K562 (cell line): ENCODE data around the gene TMSB10. TPM values are rescaled to one million over a fixed set of nuclear protein-coding genes. Genes with fewer than 3 reads are reported as not detected.

Experiments used
- CHD1 ChIP-seq: fragments of 200-600 bp; sonication (generic); IDR thresholded peaks from one replicate; pipeline ENCODE4 v1.6.1; 2012; ENCODE audit warnings: mild to moderate bottlenecking, moderate library complexity, low read length, inconsistent platforms
- FOXA3 ChIP-seq, 2 experiments: fragments of 450-650 bp in 1 of 2; sonication (generic) in 1 of 2; formaldehyde crosslinking; IDR thresholded peaks in 1 of 2; conservative IDR thresholded peaks in 1 of 2; 2 replicates each; pipeline versions ENCODE4 v1.4.0 to v1.8.0; 2020 to 2022; ENCODE audit warnings: mild to moderate bottlenecking in 2 of 2, missing genetic modification reagents in 1 of 2
- HOXB6 ChIP-seq: fragments of 250-450 bp; sonication (Bioruptor Pico); IDR thresholded peaks from 2 replicates; pipeline ENCODE4 v1.5.1; 2022; ENCODE audit warnings: mild to moderate bottlenecking, borderline replicate concordance
- MEF2D ChIP-seq: conservative IDR thresholded peaks from 2 replicates; pipeline ENCODE4 v1.6.1; 2016; ENCODE audit warnings: low read depth, missing genetic modification characterization, missing compliant biosample characterization
- MYNN ChIP-seq, 2 experiments: sonication (generic); formaldehyde crosslinking in 1 of 2; IDR thresholded peaks; 2 replicates each; pipeline versions ENCODE4 v1.5.0 to v1.6.1; 2016 to 2020; ENCODE audit warnings: antibody characterized with exemption in 1 of 2, missing genetic modification reagents in 1 of 2
- NFE2L1 ChIP-seq: fragments of 450-650 bp; IDR thresholded peaks from 2 replicates; pipeline ENCODE4 v1.6.1; 2016; ENCODE audit warnings: missing genetic modification characterization, low read depth, mild to moderate bottlenecking, missing compliant biosample characterization, moderate library complexity, borderline replicate concordance
- PHTF2 ChIP-seq: fragments of 250-450 bp; sonication (Bioruptor Pico); IDR thresholded peaks from 2 replicates; pipeline ENCODE4 v1.5.0; 2021; ENCODE audit warnings: mild to moderate bottlenecking
- RAD21 ChIP-seq, 2 experiments: fragments of 250-450 bp in 1 of 2; fragments of 450-650 bp in 1 of 2; sonication (Bioruptor Pico) in 1 of 2; formaldehyde crosslinking in 1 of 2; IDR thresholded peaks in 1 of 2; conservative IDR thresholded peaks in 1 of 2; 2 replicates each; pipeline versions ENCODE4 v1.4.0 to v1.8.0; 2020 to 2022; ENCODE audit warnings: mild to moderate bottlenecking in 2 of 2, moderate library complexity in 1 of 2
- ZNF324 ChIP-seq: fragments of 250-450 bp; sonication (Bioruptor Pico); IDR thresholded peaks from 2 replicates; pipeline ENCODE4 v1.4.0; 2020; ENCODE audit warnings: mild to moderate bottlenecking
- ZNF699 ChIP-seq: fragments of 250-450 bp; sonication (Bioruptor Pico); IDR thresholded peaks from 2 replicates; pipeline ENCODE4 v1.8.0; 2021; ENCODE audit warnings: mild to moderate bottlenecking, moderate library complexity; ENCODE audit not compliant: insufficient replicate concordance
- polyA plus RNA-seq, 8 experiments: library from polyadenylated mRNA; depleted of rRNA in 4 of 8; stranded (reverse) in 5 of 8; unstranded in 3 of 8; fragments of >200 nt; fragmentation: Nextera tagmentation in 2 of 8; fragmentation: Illumina TruSeq in 1 of 8; extraction: Ambion mirVana in 2 of 8; extraction: Trizol in 1 of 8; gene quantifications; 2 replicates each; pipeline versions ENCODE4 v1.2.1 to v1.2.3, GENCODE V29; 2011 to 2014; ENCODE audit warnings: inconsistent platforms in 1 of 8, missing spikeins in 1 of 8
- total RNA-seq, 7 experiments: library from RNA; depleted of rRNA in 6 of 7; stranded (reverse); fragments of >200 nt in 6 of 7; fragmentation: Illumina TruSeq in 2 of 7; extraction: Trizol in 2 of 7; gene quantifications; 2 replicates each; pipeline versions ENCODE4 v1.2.1 to v1.2.3, GENCODE V29; 2011 to 2021; ENCODE audit warnings: low replicate concordance in 1 of 7
- TF ChIP-seq, protein P1 (sequence below): fragments of 200-600 bp; sonication (generic); IDR thresholded peaks from one replicate; pipeline ENCODE4 v1.6.1; 2012; ENCODE audit warnings: mild to moderate bottlenecking, low read depth, low read length, inconsistent platforms
- TF ChIP-seq, protein P2 (sequence below): fragments of 250-450 bp; sonication (Bioruptor Pico); IDR thresholded peaks from 2 replicates; pipeline ENCODE4 v1.5.0; 2020; ENCODE audit warnings: mild to moderate bottlenecking, borderline replicate concordance

The TMSB10 gene
- total and polyA plus RNA-seq, 9 of the 15 experiments (the other 6 are each of a cell fraction or from before 2014, with no cell fraction given), result 382 to 2,226 (median 959) TPM

DNA sequence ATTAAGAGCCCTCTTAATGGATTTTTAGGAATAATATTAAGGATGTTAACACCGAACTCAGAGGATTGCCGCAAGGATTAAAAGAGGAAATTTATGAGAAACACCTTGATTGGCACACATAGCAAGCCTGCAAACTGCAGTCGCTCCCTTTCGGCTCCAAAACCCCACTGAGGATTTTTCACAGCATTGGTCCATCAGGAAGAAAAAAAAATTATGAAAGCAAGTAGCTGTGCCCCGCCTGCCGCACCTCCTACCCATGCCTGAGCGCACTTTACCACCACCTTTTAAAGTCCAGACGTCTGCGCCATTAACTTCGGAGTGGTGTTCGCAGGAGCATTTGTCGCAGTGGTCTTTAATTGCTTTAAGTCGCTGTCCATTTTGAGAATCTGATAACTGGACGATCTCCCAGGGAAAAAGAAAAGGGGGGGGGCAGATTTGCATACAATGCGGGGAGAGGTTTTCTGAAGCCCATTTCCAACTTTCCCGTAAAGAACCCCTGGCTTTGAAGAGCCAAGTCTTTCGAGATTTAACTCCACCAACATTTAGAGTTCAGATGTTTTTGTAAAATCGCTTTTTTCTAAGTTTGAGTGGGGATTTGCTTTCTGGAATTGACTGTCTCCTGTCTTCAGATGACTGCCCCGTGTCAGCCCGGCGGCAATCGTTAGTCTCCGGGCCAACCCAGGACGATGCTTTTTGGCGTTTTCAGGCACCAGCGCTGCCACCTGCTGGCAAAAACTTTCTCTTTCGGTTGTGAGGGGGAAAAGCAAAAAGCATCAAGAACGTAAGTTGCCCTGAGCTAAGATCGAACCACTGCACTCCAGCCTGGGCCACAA lies 23.7 kb upstream of the TMSB10 start (continued):
- TF ChIP-seq, protein P1, sequence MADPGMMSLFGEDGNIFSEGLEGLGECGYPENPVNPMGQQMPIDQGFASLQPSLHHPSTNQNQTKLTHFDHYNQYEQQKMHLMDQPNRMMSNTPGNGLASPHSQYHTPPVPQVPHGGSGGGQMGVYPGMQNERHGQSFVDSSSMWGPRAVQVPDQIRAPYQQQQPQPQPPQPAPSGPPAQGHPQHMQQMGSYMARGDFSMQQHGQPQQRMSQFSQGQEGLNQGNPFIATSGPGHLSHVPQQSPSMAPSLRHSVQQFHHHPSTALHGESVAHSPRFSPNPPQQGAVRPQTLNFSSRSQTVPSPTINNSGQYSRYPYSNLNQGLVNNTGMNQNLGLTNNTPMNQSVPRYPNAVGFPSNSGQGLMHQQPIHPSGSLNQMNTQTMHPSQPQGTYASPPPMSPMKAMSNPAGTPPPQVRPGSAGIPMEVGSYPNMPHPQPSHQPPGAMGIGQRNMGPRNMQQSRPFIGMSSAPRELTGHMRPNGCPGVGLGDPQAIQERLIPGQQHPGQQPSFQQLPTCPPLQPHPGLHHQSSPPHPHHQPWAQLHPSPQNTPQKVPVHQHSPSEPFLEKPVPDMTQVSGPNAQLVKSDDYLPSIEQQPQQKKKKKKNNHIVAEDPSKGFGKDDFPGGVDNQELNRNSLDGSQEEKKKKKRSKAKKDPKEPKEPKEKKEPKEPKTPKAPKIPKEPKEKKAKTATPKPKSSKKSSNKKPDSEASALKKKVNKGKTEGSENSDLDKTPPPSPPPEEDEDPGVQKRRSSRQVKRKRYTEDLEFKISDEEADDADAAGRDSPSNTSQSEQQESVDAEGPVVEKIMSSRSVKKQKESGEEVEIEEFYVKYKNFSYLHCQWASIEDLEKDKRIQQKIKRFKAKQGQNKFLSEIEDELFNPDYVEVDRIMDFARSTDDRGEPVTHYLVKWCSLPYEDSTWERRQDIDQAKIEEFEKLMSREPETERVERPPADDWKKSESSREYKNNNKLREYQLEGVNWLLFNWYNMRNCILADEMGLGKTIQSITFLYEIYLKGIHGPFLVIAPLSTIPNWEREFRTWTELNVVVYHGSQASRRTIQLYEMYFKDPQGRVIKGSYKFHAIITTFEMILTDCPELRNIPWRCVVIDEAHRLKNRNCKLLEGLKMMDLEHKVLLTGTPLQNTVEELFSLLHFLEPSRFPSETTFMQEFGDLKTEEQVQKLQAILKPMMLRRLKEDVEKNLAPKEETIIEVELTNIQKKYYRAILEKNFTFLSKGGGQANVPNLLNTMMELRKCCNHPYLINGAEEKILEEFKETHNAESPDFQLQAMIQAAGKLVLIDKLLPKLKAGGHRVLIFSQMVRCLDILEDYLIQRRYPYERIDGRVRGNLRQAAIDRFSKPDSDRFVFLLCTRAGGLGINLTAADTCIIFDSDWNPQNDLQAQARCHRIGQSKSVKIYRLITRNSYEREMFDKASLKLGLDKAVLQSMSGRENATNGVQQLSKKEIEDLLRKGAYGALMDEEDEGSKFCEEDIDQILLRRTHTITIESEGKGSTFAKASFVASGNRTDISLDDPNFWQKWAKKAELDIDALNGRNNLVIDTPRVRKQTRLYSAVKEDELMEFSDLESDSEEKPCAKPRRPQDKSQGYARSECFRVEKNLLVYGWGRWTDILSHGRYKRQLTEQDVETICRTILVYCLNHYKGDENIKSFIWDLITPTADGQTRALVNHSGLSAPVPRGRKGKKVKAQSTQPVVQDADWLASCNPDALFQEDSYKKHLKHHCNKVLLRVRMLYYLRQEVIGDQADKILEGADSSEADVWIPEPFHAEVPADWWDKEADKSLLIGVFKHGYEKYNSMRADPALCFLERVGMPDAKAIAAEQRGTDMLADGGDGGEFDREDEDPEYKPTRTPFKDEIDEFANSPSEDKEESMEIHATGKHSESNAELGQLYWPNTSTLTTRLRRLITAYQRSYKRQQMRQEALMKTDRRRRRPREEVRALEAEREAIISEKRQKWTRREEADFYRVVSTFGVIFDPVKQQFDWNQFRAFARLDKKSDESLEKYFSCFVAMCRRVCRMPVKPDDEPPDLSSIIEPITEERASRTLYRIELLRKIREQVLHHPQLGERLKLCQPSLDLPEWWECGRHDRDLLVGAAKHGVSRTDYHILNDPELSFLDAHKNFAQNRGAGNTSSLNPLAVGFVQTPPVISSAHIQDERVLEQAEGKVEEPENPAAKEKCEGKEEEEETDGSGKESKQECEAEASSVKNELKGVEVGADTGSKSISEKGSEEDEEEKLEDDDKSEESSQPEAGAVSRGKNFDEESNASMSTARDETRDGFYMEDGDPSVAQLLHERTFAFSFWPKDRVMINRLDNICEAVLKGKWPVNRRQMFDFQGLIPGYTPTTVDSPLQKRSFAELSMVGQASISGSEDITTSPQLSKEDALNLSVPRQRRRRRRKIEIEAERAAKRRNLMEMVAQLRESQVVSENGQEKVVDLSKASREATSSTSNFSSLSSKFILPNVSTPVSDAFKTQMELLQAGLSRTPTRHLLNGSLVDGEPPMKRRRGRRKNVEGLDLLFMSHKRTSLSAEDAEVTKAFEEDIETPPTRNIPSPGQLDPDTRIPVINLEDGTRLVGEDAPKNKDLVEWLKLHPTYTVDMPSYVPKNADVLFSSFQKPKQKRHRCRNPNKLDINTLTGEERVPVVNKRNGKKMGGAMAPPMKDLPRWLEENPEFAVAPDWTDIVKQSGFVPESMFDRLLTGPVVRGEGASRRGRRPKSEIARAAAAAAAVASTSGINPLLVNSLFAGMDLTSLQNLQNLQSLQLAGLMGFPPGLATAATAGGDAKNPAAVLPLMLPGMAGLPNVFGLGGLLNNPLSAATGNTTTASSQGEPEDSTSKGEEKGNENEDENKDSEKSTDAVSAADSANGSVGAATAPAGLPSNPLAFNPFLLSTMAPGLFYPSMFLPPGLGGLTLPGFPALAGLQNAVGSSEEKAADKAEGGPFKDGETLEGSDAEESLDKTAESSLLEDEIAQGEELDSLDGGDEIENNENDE, result no peak
- TF ChIP-seq CHD1 (no peak), MYNN (IDR thresholded peaks at IDR 0.05) (no peak), MYNN (CRISPR knock-in tag; IDR thresholded peaks at IDR 0.05) (no peak), HOXB6 (CRISPR knock-in tag) (no peak), RAD21 (CRISPR knock-in tag; conservative IDR thresholded peaks at IDR 0.05 in 1 of 2, IDR thresholded peaks at IDR 0.05 in 1 of 2) (peak; percentile 72 to 78), ZNF324 (CRISPR knock-in tag) (no peak), ZNF699 (no peak), NFE2L1 (no peak), FOXA3 (CRISPR knock-in tag; conservative IDR thresholded peaks at IDR 0.05 in 1 of 2, IDR thresholded peaks at IDR 0.05 in 1 of 2) (no peak), MEF2D (tag) (no peak), PHTF2 (CRISPR knock-in tag) (no peak)
- TF ChIP-seq, protein P2, sequence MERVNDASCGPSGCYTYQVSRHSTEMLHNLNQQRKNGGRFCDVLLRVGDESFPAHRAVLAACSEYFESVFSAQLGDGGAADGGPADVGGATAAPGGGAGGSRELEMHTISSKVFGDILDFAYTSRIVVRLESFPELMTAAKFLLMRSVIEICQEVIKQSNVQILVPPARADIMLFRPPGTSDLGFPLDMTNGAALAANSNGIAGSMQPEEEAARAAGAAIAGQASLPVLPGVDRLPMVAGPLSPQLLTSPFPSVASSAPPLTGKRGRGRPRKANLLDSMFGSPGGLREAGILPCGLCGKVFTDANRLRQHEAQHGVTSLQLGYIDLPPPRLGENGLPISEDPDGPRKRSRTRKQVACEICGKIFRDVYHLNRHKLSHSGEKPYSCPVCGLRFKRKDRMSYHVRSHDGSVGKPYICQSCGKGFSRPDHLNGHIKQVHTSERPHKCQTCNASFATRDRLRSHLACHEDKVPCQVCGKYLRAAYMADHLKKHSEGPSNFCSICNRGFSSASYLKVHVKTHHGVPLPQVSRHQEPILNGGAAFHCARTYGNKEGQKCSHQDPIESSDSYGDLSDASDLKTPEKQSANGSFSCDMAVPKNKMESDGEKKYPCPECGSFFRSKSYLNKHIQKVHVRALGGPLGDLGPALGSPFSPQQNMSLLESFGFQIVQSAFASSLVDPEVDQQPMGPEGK, result no peak
